Activated CD8-positive, alpha-beta memory T cell treated with anti-CD3 and anti-CD28 coated beads, Interleukin-2, amount 50 U/mL, for 24 hours (primary cell): Measurements from ENCODE around the gene EIF6.
"Not testable (repeated sequence)": the region's sequence is repeated elsewhere in the genome, so short reads cannot be mapped to it uniquely, and the experiment has no call there.

ENCODE experiments used
- DNase-seq: peaks from one replicate; pipeline ENCODE4 v3.0.0-alpha.2; 2020; ENCODE audit errors: extremely low read depth

The EIF6 gene

GRCh38 chr20:35260426-35260825 is 24.1 kb downstream of the EIF6 start:
- no peak for DNase-seq

DNA sequence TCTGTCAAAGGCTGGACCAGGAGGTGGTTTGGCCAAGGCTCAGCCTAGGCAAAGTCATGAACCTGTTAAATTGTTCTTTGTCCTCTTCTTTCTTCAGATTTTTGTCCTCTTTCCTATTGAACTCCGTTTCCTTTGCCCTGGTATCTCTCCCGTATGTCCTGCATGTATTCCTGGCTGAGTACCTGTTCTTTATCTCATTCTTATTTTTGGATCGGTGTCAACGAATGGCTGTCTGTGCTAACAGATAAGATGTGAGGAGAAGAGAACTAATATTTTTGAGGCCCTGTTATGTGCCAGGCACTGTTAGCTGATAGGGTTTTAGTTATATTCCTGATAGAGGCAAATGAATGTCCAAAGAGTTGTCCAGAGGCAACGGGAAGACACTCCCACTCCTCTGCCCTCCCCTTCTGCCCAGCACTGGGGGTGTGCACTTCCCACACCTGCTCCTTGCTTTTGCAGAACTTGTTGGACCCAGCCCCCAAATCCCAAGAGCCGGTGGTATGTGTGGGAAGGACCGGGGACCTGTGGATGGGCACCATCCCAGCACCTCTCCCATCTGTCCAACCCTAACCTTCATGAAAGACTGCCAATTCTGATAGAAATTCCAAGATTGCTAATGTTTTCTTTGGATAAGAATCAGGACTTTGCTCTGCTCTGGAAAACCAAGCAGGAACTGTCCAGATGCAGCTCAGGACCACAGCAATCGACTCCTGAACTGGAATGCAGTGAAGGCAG is 27.2 kb downstream of the EIF6 start:
- DNase-seq, result no peak

GRCh38 chr20:35254448-35254999 is 30.0 kb downstream of the EIF6 start:
- no peak for DNase-seq

DNA sequence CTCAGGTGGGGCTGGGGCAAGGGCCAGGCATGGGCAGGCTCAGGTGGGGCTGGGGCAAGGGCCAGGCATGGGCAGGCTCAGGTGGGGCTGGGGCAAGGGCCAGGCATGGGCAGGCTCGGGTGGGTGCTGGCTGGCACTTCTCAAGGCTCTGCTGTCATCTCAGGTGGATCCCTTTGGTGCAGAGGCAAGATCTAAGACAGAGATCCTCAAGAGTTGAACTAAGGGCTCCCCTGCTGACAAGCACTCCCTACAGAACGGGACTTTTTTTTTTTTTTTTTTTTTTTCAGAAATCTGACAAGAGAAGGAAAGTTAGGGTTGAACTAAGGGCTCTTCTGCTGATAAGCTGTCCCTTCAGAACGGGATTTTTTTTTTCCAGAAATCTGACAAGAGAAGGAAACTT is 31.6 kb downstream of the EIF6 start:
- DNase-seq, result no peak

- not testable (repeated sequence) for DNase-seq
These were observed 32.0 kb downstream of the EIF6 start for GRCh38 chr20:35252598-35252997.

GRCh38 chr20:35252037-35252461 is 32.5 kb downstream of the EIF6 start:
- no peak for DNase-seq

GRCh38 chr20:35251613-35251940 is 33.0 kb downstream of the EIF6 start:
- no peak for DNase-seq

DNA sequence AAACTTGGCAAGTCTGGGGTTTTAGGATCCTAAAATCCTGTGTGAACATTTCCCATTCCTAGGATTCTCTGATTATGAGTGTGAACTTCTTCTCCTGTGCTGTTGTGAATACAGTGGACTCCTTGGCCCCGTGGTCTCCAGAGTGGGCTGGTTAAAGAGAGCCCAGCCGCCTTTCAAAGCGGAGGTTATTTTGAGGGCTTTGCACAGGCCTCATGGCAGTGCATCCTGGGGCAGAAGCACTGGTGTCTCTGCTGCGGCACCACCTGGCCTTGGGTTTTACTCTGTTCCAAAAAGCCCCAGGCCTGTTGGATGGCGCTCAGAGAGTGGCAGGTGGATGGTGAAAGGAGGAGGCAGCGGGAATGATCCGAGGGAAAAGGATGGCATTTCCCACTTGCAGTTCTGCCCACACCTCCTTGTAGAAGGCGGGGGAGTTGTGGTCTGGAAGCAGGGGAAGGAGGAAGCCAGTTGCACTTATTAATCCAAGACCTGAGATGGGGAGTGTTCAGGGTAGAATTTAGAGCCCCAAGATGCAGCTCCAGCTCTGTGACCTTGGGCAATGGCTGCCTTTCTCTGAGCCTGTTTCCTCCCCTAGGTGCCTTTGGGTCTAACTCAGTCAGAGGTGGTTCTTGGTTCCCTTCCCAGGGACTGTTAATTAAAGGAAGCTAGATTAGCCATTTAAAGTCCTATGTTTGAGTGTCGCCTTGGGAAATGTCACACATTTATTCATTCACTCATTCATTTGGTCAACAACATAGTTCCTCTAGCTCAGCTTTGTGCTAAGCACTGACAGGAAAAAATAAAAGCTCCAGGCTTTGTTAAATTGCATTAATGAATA is 35.7 kb downstream of the EIF6 start:
- DNase-seq, result no peak

DNA sequence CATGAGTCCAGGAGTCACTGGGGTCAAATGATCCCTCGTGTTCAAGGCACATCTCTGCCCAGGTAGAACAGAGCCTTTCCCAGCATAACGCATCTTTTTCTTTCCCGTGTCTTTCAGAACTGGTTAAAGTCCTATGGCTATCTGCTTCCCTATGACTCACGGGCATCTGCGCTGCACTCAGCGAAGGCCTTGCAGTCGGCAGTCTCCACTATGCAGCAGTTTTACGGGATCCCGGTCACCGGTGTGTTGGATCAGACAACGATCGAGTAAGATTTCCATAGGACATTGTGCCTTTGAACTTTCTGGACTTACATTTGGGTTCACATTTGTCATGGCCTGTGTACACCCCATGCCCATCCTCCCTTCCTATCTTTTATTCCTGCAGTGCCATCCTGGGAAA is 37.8 kb downstream of the EIF6 start:
- no peak for DNase-seq

- DNase-seq, result no peak
These were observed 40.6 kb downstream of the EIF6 start for GRCh38 chr20:35243986-35244385.

DNA sequence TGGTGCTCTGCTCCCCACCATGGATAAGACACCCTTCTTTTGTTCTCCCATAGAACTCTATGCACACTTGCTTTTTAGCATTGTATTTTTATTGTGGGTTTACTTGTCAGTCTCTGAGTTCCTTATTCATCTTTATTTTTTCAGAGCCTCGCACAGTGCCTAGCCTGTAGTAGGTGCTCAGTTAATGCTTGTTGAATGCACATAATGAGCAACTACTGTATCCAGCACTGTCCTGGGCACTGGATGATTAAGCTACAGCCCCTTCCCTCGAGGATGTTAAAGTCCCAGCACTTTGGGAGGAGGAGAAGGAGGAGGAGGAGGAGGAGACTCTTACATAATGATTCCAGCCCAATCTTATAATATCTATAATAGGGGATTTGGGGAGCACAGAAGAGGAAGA is 41.3 kb downstream of the EIF6 start:
- no peak for DNase-seq

DNA sequence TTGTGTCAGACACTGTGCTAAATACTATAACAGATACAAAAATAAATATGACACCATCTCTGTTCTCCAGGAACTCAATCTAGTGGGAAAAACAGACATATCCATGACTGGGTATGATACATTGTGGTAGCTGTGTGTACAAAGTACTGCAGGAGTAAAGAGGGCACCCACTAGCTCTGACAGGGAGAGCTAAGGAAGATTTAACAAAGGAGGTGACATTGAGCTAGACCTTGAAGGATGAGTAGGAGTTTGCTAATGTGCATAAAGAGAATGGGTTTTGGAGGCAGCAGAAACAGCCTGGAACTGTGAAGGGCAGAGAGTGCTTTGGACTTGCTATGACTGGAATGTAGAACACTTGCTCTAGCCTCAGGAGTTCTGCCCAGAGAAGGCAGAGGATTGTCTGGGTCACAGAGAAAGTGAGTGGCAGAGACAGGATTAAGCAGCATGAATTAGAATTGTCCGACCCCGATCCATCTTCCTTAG is 43.7 kb downstream of the EIF6 start:
- DNase-seq, result no peak

- no peak for DNase-seq
These were observed 44.3 kb downstream of the EIF6 start for GRCh38 chr20:35240083-35240810.

DNA sequence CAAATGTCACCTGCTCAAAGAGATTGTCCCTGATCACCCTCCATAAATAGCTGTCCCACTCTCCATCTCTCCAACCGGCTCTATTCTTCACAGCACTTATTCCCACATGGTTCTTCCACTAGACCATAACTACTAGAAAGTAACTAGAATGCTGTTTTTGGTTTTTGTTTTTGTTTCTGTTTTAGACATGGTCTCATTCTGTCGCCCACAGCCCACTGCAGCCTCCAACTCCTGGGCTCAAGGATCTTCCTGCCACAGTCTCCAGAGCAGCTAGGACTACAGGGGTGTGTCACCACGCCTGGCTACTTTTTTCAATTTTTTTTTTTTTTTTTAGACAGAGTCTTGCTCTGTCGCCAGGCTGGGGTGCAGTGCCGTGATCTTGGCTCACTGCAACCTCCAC is 45.8 kb downstream of the EIF6 start:
- DNase-seq, result no peak

DNA sequence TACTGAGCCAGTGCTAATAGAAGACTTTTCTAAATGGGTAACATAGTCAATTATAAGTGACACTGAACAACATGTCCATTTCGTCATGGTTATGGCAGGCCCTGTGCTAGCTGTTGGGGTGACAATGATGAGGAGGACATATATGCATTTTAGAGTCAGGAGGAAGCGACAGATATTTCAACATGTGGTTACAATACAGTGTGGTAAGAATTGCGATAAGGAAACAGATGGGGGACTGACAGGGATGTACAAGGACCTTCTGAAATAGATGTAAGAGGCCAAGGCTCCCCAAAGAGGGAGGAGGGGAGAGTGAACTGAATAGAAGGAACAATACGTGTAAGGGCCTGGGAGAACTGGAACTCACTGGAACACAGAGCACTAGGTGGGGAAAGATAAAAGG is 46.4 kb downstream of the EIF6 start:
- DNase-seq, result no peak

DNA sequence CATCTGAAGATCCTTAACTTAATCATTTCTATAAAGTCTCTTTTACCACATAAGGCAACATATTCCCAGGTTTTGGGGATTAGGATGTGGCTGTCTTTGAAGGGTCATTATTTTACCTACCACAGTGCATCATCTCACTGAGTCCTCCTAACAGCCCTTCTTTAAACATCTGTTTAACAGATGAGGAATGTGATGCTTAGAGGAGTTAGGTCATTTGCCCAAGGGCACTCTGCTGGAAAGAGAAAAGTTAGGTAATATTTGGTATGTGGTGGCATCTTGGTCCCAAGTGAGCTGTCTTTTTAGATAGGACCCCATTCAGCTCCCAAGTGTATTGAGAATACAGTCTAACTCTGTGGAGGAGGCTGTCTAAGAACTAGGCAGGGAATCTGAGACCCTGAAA is 47.1 kb downstream of the EIF6 start:
- DNase-seq, result no peak

GRCh38 chr20:35235881-35236280 is 48.7 kb downstream of the EIF6 start:
- DNase-seq, result no peak

GRCh38 chr20:35232575-35232974 is 52.0 kb downstream of the EIF6 start:
- DNase-seq, result no peak
